NCI-H748 (cell line): ENCODE data around the gene METTL15.
"Not testable (repeated sequence)": the region's sequence is repeated elsewhere in the genome, so short reads cannot be mapped to it uniquely, and the experiment has no call there.

Experiments
- DNase-seq: peaks from one replicate; lab custom pipeline; 2025; ENCODE audit not compliant: unreplicated experiment; lab: John Stamatoyannopoulos, UW

METTL15 gene, protein sequence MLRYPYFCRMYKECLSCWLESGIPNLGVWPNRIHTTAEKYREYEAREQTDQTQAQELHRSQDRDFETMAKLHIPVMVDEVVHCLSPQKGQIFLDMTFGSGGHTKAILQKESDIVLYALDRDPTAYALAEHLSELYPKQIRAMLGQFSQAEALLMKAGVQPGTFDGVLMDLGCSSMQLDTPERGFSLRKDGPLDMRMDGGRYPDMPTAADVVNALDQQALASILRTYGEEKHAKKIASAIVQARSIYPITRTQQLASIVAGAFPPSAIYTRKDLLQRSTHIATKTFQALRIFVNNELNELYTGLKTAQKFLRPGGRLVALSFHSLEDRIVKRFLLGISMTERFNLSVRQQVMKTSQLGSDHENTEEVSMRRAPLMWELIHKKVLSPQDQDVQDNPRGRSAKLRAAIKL

DNA sequence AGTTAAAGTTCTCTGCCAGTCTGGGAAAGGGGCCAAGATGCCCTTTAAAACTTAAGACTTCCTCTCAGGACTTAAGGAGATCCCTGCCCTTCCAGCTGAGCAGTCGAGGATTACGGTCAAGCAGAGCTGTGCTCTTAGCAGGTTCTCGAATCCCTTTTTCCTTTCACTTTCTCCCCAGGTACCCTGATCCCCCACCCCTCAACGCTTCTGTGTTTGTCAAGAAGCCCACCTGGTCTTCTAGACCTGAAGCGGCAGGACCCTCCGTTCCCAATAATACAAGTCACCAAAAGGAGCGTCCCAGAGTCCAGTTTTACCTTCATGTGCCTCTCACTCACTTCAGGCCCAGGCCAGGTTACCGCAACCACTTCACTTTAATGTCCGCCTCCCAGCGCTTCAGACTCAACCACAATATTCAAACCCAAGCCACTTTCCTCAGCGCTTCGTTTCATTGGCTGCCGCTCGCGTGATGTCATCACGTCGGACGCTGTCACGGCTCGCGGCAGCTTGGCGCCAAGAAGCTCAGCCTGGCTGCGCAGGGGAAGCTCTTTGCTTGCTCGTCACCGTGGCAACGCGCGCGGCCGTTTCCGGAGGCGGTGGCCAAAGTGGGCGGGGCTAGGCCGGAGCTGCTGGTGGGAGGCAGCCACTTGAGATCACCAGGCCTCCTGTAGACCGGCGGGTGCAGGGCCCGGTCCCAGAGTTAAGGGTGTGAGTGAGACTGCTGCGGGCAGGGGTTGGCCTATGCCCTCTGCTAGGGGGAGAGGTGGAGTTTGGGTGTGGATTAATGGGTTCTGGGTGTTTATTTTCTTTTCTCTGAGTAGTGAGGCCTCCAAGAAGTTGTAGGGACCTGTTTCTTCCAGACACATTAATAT is at the start of gene METTL15, which contains the start of gene KIF18A:
Gene METTL15, plus strand, starts transcription at position 639 of the 869 bp plus-strand sequence. CDS start 4,947 bp downstream, outside the sequence.
Gene KIF18A, minus strand, starts transcription at position 407 of the 869 bp plus-strand sequence. CDS start 10,209 bp downstream, outside the sequence.
- DNase-seq: peak; percentile 100

DNA sequence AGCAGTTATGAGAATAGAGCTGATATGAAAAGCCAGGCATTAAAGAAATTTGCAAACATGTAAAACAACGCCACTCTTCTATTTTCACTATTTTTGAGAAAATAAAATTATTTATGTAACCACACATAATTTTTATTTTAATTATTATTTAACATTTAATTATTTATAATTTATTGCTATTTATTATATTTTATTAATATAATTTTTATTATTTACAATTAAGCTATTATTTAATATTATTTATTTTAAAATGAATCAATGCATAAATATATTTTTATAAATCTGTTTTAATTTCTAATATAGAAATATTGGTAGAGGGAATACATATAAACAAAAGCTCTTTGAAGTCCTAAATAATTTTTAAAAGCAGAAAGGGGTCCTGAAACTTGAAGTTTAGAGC is 36.9 kb upstream of the METTL15 start:
- DNase-seq: no peak

- no peak for DNase-seq
Measured at GRCh38 chr11:28072321-28072720, 35.9 kb upstream of the METTL15 start.

DNA sequence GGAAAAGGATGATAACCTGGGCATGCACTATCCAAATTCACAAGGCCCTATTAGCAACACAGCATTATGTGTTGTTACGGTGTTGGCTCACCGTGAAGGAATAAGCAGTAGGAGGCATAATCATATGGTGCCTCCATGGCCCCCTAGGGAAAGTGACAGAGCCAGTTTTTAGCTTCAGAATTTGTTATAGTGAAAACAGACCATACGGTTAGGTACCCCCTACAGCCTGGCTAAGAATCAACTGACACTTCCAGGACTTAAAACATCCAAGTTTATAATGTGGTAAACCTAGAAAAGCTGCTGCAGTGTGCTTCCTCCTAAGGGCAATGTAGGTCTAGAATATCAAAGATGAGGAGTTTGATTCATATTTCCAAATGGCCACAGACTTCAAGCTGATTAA is 30.7 kb upstream of the METTL15 start:
- no peak for DNase-seq

DNA sequence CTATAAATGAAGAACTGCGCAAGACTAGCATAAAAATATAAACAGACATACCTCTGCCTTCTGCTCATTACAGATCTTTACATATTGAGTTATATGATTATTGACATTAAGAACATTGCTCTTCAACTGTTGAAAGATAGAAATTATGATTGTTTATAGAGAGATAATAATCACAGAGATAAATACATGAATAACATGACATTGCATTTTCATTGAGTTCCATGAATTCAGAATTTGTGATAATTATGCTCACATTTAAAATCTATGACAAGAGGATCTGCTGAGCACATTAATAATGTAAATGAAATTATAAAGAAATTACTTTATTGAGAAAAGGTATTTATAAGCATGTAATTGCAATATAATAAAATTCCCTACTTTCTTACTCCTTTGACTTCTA is 25.1 kb upstream of the METTL15 start:
- no peak for DNase-seq

DNA sequence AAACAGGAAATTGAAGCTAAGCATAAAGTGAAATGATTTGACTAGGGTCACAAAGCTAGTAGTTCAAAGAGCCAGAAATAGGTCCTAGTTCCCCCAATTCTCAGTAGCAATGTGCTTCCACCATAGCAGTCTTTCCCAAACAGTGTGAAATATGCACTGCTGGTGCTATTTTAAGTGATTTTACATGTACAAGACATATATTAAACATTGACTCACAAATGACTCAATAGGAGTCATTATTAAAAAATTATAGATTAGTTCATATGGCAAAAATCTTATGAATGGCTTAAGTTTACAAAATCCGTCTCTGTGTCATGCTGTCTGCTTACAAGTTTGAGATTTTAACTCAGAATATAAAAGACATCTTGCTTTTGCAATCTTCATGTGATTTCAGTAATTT is 21.6 kb upstream of the METTL15 start:
- no peak for DNase-seq

DNA sequence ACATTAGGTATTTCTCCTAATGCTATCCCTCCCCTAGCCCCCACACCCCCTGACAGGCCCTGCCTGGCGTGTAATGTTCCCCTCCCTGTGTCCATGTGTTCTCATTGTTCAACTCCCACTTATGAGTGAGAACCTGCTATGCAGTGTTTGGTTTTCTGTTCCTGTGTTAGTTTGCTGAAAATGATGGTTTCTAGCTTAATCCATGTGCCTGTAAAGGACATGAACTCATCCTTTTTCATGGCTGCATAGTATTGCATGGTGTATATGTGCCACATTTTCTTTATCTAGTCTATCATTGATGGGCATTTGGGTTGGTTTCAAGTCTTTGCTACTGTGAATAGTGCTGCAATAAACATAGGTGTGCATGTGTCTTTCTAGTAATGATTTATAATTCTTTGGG is 21.0 kb upstream of the METTL15 start:
- not testable (repeated sequence) for DNase-seq

GRCh38 chr11:28087693-28088092 is 20.5 kb upstream of the METTL15 start:
- not testable (repeated sequence) for DNase-seq

DNA sequence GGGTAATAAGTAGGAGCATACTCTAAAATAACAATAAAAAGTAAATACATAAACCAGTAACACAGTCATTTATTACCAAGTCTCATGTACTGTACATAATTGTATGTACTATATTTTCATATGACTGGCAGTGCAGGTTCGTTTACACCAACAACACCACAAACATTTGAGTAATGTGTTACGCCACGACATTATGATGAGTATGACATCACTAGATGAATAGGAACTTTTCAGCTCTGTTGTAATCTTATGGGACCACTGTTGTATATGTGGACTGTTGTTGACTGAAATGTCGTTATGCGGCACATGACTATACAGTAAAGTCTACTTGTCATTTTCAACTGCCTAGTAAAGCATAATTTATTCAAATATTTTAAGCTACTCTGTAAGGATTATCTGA is 18.8 kb upstream of the METTL15 start:
- no peak for DNase-seq

DNA sequence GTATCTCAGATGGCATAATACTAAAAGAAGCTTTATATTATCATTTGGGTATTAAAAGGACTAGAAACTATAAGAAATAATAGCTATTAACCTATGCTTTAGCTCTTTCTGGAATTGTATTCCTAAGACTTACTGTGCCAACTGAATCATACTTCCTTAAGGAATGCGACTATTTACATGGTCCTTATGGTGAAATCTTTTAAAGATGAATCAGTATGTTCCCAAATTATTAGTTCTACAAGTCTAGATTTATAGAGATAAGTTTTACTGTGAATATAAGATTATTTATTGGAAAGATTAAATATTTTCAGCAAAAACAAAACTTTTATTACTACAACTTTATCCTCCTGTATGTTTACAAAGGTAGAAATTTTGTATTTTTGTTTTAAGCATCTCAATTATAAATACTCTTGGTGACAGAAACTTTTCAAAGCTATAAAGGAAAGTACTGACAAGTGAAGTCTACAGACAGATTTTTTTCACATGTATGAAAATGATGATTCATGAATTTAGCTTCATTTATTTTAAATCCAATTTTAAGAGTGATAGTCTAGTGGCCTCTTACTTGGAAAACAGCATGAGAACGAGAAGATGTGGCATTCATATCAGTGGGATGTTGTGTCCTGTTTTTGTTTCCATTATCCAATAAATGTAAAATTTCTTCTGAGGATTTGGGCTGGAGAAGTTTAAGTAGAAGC is 18.0 kb upstream of the METTL15 start:
- no peak for DNase-seq

DNA sequence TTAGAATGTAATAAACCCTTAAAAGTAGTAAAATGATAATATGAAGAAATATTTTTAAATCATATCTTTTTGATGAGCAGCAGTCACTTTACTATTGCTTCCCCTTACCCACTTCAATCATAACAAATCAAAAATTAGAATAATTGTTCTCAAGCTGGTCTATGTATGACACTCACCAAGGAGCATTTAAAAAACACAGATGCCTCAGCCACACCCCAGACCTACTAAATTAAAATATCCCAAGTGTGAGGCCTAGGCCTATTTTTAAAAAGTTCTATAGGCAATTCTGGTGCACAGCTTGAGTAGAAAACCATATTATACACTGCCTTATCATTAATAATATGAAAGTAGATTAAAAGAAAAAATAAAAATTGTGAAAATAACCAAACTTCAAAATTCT is 15.4 kb upstream of the METTL15 start:
- DNase-seq: no peak

DNA sequence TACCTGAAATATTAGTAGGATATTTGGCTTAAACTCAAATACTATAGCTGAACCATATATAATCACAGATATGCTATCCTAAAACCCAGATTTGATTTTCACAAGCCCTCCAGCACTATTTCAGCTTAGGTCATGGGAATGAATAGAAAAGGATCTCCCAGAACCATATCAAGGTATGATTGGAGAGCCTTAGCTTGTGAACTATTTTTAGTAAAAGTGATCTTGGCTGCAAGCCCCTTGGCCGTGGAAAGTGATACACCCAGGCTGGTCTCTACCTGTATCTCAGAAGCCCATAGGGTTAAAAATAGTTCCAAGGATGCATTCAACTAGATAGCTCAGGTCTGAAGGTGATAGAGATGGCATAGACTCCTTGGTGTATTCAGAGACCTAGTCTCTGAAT is 9.9 kb upstream of the METTL15 start:
- DNase-seq: no peak

DNA sequence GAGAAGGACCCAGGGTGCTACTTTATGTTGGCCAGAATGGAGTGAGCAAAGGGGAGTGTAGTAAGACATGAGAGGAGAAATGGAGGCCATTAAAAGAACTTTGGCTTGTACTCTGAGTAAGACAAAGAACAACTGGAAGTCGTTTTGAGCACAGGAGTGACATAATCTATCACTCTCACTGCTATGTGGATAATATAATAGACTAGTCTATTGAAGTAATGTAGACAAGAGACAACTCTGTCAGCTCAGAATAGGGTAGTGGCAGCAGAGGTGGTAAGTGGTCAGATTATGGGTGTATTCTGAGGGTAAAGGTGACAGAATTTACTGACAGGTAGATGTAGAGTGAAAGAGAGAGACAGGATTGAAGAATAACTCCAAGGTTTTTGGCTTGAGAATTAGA is 8.5 kb upstream of the METTL15 start:
- DNase-seq: no peak

DNA sequence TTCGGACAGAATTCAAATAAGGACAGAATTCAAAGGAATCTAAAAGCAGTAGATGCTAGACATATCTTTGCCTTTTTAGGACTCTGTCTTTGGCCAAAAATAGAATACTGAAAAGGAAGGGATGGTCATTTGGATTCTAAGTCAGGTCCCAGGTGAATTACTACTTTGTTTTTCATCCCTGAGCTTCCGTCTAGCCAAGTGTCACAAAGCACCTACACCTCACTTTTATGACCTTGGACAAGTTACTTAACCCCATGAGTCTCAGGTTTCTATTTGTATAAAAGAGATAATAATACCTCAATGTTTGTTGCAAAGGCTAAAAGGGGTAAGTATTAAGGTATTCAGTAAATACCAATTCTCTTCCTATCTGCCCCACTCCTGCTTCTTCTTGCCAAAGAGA is 7.5 kb upstream of the METTL15 start:
- no peak for DNase-seq

DNA sequence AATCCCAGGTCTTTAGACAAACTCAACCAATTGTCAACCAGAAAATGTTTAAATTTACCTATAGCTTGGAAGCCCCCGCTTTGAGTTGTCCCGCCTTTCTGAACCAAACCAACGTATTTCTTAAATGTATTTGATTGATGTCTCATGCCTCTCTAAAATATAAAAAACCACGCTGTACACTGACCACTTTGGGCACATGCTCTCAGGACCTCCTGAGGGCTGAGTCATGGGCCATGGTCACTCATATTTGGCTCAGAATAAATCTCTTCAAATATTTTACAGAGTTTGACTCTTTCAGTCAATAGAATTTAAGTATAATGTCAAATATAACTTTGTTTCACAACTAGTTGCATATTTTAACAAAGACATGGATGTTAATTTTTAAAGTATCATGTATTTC is 5.9 kb upstream of the METTL15 start:
- DNase-seq: not testable (repeated sequence)

- DNase-seq: no peak
Measured at GRCh38 chr11:28104425-28104824, 3.8 kb upstream of the METTL15 start.

DNA sequence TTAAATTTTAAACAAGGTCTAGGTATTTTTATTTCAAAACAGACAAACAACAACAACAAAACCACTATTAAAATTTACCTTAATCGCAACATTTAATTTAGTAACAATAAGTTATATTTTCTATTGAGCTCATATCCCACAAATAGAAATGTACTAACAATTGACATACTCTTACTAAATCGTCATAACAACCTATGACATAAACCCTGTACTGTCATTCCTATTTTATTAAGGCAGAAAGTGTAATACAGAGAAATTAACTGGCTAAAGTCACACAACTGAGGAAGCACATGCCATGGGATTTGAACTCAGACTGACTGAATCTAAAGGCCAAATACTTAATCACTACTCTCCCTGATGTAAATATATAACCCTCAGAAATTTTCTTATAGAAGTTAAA is 3.2 kb upstream of the METTL15 start:
- DNase-seq: no peak

GRCh38 chr11:28105869-28106268 is 2.3 kb upstream of the METTL15 start:
- DNase-seq: peak; percentile 30

DNA sequence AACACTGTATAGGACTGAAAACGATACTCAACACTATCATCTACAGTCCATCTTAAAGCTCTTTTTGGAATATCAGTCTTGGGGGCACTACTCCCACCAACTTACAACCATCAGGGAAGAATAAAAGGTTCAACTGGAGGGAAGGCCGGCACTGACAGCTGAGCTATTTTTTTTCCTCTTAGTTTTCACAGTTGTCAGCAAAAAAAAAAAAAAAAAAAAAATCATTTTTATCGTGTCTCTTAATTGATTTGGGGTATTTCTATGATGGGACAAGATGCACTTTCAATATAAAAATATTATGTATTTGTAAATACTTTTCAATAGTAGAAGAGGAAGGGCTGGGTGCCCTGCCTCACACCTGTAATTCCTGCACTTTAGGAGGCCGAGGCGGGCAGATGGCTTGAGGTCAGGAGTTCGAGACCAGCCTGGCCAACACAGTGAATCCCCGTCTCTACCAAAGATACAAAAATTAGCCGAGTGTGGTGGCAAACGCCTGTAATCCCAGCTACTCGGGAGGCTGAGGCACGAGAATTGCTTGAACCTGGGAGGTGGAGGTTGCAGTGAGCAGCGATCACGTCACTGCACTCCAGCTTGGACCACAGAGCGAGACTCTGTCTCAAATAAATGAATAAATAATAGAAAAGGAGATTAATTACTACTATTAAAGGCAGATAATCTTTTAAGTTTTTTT is 1.7 kb upstream of the METTL15 start:
- DNase-seq: no peak

DNA sequence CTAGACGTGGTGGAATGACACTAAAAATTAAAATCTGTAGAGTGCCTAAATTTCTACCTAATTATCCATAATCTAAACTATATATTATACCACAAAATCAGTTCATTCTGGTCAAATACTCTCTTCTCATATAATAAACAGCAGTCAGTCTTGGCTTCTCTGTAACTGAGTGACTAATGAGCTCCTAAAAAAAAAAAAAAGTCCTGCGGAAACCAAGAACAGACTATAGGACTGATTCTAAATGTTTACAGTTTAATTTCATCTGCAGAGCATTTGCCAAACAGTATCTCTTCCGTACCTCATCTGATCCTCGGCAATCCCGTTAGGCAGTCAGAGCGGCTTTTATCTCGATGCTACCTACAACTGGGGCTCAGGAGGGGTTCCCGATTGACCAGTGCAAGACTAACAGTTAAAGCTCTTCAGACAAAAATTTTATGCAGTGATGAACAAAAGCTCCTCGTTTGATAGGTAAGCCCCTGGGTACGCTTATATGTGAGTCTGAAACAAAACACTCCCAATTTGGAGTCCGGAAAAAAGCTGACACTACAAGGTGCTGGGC is 918 bp upstream of the METTL15 start:
- peak; percentile 65 for DNase-seq
